GM23248 (cell line): ENCODE data around the gene ZBTB16.

Source experiments
- EZH2 ChIP-seq: fragments of 200-600 bp; sonication (generic); IDR thresholded peaks from 2 replicates; pipeline ENCODE4 v1.6.1; 2018; ENCODE audit warnings: antibody characterized with exemption, mild to moderate bottlenecking; ENCODE audit not compliant: insufficient read depth, poor library complexity, severe bottlenecking
- EZH2phosphoT487 ChIP-seq: fragments of 200-600 bp; sonication (generic); IDR thresholded peaks from 2 replicates; pipeline ENCODE4 v1.6.1; 2018; ENCODE audit warnings: antibody characterized with exemption, moderate library complexity, mild to moderate bottlenecking, low read depth; ENCODE audit not compliant: insufficient read depth

GRCh38 chr11:114290503-114291235 lies 231.2 kb downstream of the ZBTB16 start:
- TF ChIP-seq EZH2phosphoT487 (no peak), EZH2 (no peak)
